OCI-LY7 (cell line): ENCODE measurements around the gene ANP32A.

Experiments
- EZH2phosphoT487 ChIP-seq: fragments of 200-600 bp; sonication (generic); IDR thresholded peaks from 2 replicates; pipeline ENCODE4 v1.6.1; 2018; ENCODE audit warnings: low read depth, borderline replicate concordance, mild to moderate bottlenecking, mixed run types, antibody characterized with exemption, low read length, moderate library complexity, mixed read lengths
- TF ChIP-seq, protein P1 (sequence below): fragments of 200-600 bp; sonication (generic); conservative IDR thresholded peaks from 2 replicates; pipeline ENCODE4 v1.5.1; 2014; ENCODE audit warnings: mild to moderate bottlenecking, antibody characterized with exemption, low read length, moderate library complexity, mixed read lengths

DNA sequence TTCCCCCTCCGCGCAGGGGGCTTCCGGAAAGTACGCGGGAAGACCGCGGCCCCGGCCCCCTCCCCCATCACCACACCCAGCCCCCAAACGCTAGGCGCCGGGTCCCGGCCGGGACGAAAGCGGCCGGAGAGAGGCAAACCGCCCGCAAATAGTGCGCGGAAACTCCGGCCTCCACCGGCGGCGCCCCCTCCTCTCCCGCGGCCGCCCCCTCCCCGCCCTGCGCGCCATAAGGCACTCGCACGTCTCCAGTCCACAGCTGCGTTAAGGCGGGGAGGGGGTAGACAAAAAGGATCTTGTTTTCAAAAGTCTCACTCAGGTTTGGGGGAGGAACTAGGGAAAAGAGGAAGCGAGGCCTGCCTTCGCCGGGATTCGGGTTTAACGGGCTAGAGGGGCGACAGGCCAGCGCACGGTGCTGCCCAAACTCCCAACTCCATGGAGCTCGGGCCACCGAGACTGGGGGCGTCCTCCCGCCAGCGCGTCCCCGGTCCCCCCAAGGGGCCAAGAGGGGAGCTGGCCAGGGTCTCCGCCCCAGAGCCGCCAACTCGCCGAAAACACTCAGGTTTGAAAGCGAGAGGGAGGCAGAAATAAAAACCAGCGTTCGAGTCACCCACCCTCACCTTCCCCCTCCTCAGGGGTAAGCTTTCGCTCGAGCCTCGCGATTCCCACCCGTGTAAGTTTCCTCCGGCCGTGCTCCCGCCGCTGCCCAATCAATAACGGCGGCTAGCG lies 1.8 kb downstream of the ANP32A start:
- TF ChIP-seq EZH2phosphoT487: no peak
- TF ChIP-seq, protein P1, sequence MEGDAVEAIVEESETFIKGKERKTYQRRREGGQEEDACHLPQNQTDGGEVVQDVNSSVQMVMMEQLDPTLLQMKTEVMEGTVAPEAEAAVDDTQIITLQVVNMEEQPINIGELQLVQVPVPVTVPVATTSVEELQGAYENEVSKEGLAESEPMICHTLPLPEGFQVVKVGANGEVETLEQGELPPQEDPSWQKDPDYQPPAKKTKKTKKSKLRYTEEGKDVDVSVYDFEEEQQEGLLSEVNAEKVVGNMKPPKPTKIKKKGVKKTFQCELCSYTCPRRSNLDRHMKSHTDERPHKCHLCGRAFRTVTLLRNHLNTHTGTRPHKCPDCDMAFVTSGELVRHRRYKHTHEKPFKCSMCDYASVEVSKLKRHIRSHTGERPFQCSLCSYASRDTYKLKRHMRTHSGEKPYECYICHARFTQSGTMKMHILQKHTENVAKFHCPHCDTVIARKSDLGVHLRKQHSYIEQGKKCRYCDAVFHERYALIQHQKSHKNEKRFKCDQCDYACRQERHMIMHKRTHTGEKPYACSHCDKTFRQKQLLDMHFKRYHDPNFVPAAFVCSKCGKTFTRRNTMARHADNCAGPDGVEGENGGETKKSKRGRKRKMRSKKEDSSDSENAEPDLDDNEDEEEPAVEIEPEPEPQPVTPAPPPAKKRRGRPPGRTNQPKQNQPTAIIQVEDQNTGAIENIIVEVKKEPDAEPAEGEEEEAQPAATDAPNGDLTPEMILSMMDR: no peak
